ENCODE measurements around the gene TMEM240. TPM values are rescaled to one million over a fixed set of nuclear protein-coding genes. Genes with fewer than 3 reads are reported as not detected.

TMEM240 gene
- total RNA-seq, 4 donors from 2014 or later, result 1.2 to 4.5 (median 1.3) TPM

DNA sequence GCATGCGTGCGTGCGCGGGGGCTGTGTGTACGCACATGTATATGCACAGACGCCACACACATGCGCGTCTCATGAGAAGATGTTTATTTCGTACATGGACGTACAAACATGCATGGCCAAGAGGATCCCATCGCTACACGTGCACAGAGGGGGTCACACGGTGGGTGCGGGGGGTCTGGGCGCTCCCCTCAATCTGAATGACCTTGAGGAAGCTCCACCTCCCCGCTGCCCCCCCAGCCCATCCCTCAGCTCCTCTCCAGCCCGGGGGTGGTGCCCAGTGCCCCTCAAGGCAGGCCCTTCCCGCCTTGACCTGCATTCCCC, 1.5 kb downstream of the TMEM240 start:
- DNase-seq, result no peak
- peaks cover 12 to 16% of the 10 kb centered on the region in 2 donors for H3K4me1 ChIP-seq

DNA sequence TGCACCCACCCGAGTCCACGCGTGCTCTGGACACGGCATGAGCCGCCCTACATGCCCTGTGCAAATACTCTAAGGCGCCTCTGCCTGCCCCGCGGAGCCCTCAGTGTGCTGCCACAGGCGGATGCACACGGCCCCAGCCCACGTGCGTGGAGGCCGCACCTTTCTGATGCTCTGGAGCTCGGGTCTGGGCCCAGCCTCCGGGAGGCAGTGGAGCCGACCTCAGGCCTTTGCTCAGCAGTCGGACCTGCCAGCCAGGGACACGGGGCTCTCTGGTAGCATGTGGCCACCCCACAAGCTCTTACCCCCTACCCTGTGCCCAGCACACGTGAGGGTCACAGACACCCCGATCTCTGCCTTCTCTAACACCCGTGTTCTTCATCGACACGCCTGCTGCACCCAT, 2.1 kb downstream of the TMEM240 start:
- no peak overlapping the region for H3K27ac ChIP-seq
- H3K4me3 ChIP-seq (replicated peaks in 1 of 3), result no peak overlapping the region
- WGBS, 2 donors, result 95 to 99% methylated on average over 14 to 18 of the region's 23 CpGs
- H3K4me1 ChIP-seq, result peaks cover 12 to 16% of the 10 kb centered on the region in 2 donors
- DNase-seq, result no peak
- TF ChIP-seq POLR2A (IDR thresholded peaks at IDR 0.05), result no peak
- TF ChIP-seq, protein P1, sequence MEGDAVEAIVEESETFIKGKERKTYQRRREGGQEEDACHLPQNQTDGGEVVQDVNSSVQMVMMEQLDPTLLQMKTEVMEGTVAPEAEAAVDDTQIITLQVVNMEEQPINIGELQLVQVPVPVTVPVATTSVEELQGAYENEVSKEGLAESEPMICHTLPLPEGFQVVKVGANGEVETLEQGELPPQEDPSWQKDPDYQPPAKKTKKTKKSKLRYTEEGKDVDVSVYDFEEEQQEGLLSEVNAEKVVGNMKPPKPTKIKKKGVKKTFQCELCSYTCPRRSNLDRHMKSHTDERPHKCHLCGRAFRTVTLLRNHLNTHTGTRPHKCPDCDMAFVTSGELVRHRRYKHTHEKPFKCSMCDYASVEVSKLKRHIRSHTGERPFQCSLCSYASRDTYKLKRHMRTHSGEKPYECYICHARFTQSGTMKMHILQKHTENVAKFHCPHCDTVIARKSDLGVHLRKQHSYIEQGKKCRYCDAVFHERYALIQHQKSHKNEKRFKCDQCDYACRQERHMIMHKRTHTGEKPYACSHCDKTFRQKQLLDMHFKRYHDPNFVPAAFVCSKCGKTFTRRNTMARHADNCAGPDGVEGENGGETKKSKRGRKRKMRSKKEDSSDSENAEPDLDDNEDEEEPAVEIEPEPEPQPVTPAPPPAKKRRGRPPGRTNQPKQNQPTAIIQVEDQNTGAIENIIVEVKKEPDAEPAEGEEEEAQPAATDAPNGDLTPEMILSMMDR (IDR thresholded peaks at IDR 0.05), result no peak
- no peaks in the 10 kb centered on the region for H3K27me3 ChIP-seq
- intact Hi-C loops (cut with DNase I), result no loop called here
- no peaks in the 10 kb centered on the region for H3K9me3 ChIP-seq
- peaks cover 4 to 5% of the 10 kb centered on the region in 2 donors for H3K36me3 ChIP-seq

More for the DNA sequence above, 1.5 kb downstream of the TMEM240 start:
- Histone ChIP-seq H3K27me3 (no peaks in the 10 kb centered on the region), H3K27ac (peak overlapping the region in 1 of 3 donors; percentile 46), H3K36me3 (peaks cover 4 to 5% of the 10 kb centered on the region in 2 donors), H3K9me3 (no peaks in the 10 kb centered on the region), H3K4me3 (replicated peaks in 1 of 3) (no peak overlapping the region)
- WGBS, 2 donors, result 87 to 88% methylated on average over 18 of the region's 18 CpGs
- TF ChIP-seq POLR2A (IDR thresholded peaks at IDR 0.05), result no peak
- TF ChIP-seq, protein P1 (IDR thresholded peaks at IDR 0.05), result no peak
- intact Hi-C loops (cut with DNase I), result no loop called here

DNA sequence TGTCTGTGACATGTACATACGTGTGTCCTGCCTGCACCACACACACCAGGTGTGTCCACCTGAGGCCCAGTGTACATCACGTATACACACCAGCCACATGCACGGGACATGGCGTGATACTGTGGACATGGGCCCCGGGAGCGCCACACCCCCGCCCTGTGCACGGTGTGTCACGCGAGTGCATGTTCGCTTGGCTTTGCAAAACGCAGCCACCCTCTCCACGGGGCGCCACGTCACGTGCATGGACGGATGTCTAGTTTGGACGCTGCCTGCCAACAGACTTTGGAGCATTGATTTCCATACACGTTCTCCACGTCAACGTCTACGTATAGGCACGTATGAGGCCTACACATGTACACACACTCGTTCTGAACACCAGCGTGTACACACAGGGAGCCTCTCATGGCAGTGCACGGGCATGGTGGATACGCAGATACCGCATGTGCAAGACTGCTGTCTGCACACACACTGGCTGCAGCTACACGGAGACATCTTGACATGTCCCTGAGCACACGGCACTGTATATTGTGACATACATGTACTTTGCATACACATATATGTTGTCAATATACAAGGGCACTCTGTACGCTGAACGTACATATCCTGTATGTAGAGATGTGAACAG, 2.7 kb downstream of the TMEM240 start:
- TF ChIP-seq, protein P1 (IDR thresholded peaks at IDR 0.05), result no peak
- no peak for TF ChIP-seq POLR2A (IDR thresholded peaks at IDR 0.05)
- peaks cover 12 to 16% of the 10 kb centered on the region in 2 donors for H3K4me1 ChIP-seq
- DNase-seq, result no peak
- H3K4me3 ChIP-seq (replicated peaks in 1 of 3), result no peak overlapping the region
- no peaks in the 10 kb centered on the region for H3K27me3 ChIP-seq
- no peak overlapping the region for H3K27ac ChIP-seq
- H3K9me3 ChIP-seq, result no peaks in the 10 kb centered on the region
- H3K36me3 ChIP-seq, result peaks cover under 1 to 4% of the 10 kb centered on the region in 2 donors
- intact Hi-C loops (cut with DNase I), result no loop called here
- WGBS, 2 donors, result 95 to 97% methylated on average over 26 to 32 of the region's 32 CpGs

DNA sequence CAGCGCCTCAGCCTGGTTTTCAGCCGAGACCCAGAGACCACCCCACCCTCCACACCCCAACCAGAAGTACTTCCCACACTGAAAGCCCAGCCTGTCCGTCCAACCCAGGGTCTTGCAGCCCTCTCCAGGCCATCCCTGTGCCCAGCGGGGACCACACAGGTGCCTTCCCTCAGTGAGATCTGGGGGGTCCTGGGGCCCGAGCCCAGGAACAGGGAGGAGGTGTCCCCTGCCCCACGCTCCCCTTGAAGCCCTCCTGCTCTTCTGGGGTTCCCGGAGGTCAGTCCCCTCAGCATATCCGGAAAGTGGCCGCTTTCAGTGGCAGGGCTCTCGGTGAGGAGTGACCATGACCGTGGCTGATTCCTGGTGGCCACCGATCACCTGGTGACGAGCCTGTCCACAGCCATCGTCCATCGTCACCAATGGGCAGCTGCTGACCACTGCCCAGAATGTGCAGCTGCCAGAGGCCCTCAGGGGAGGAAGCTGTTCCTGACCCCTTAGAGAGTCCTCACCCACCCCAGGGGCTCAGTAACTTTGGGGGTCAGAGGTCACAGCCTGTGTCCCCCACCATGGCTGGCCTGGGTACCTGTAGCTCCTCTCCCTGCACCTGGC, 3.4 kb downstream of the TMEM240 start:
- H3K27me3 ChIP-seq, result no peaks in the 10 kb centered on the region
- peaks cover 0 to 4% of the 10 kb centered on the region in 2 donors for H3K36me3 ChIP-seq
- DNase-seq, result no peak
- intact Hi-C loops (cut with DNase I), result no loop called here
- 93 to 95% methylated on average over 9 to 15 of the region's 15 CpGs for WGBS, 2 donors
- no peak overlapping the region for H3K27ac ChIP-seq
- no peaks in the 10 kb centered on the region for H3K9me3 ChIP-seq
- peaks cover 12 to 16% of the 10 kb centered on the region in 2 donors for H3K4me1 ChIP-seq
- H3K4me3 ChIP-seq (replicated peaks in 1 of 3), result no peak overlapping the region
- TF ChIP-seq POLR2A (IDR thresholded peaks at IDR 0.05), result no peak
- TF ChIP-seq, protein P1 (IDR thresholded peaks at IDR 0.05), result no peak

All from thyroid gland (tissue), 4 donors.